ENCODE data around the gene SBNO2.

The SBNO2 gene

DNA sequence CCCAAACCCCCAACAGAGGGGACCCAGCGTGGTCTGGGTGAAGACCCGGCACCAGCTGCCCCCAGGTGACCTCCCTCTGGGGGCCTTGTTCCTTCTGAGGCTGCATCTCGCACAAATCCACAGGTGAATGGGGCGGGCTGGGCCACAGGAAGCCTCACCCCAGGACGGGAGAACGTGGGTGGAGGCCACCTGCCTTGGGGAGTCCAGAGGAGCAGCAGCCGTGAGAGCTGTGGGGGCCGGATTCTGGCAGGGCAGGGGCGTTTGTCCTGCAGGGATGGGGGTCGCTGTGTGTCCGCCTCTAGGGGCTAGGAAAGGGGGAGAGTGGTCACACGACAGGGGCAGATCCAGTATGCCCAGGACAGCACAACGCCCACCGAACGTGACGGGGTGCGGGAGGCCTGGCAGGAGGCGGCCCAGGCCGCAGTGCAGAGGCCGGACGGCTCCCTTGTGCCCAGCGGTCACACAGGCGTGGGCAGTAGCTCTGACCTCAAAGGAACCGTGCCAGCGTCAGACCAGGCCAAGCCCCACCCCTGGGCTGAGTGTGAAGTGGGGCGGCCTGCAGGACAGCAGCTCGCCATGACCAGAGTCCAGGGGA is 85.6 kb downstream of the SBNO2 start:
- TF ChIP-seq, protein P1, sequence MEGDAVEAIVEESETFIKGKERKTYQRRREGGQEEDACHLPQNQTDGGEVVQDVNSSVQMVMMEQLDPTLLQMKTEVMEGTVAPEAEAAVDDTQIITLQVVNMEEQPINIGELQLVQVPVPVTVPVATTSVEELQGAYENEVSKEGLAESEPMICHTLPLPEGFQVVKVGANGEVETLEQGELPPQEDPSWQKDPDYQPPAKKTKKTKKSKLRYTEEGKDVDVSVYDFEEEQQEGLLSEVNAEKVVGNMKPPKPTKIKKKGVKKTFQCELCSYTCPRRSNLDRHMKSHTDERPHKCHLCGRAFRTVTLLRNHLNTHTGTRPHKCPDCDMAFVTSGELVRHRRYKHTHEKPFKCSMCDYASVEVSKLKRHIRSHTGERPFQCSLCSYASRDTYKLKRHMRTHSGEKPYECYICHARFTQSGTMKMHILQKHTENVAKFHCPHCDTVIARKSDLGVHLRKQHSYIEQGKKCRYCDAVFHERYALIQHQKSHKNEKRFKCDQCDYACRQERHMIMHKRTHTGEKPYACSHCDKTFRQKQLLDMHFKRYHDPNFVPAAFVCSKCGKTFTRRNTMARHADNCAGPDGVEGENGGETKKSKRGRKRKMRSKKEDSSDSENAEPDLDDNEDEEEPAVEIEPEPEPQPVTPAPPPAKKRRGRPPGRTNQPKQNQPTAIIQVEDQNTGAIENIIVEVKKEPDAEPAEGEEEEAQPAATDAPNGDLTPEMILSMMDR (conservative IDR thresholded peaks at IDR 0.05; ENCODE audit: low read depth, low read length) = no peak
- no peak overlapping the region for H3K4me3 ChIP-seq (ENCODE audit: low read length)
- no peak for DNase-seq (ENCODE audit: low read depth)

DNA sequence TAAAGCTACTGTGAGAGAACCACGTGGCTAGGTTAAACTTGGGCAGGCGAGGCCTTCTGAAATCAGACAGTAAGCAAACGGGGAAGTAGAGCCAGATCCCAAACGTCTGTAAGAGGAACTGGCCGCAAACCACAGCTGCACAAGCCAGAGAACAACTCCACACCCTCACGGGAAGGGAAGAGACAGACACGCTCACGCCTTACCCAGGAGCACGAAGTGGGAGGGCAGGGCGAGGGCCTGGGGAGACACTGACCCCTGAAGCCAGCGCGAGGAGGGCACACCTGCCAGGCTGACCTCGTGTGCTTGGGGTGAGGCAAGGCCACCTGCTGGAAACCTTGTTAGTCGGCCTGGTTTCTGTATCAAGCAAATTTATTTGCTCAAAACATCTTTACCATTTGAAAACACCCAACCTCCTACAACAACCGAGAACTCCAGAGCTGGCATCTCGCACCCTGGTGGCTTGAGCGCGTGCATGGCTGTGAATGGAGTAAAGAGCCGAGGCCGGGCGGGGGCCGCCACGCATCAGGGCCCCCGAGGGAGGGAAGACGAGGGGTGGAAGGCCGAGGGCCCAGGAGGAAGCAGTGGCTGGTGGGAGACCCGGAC is 86.2 kb downstream of the SBNO2 start:
- H3K4me3 ChIP-seq (ENCODE audit: low read length) = no peak overlapping the region
- no peak for DNase-seq (ENCODE audit: low read depth)
- TF ChIP-seq, protein P1 (conservative IDR thresholded peaks at IDR 0.05; ENCODE audit: low read depth, low read length) = no peak

- TF ChIP-seq, protein P1 (conservative IDR thresholded peaks at IDR 0.05; ENCODE audit: low read depth, low read length) = no peak
- no peak for DNase-seq (ENCODE audit: low read depth)
- H3K4me3 ChIP-seq (ENCODE audit: low read length) = no peak overlapping the region
These were observed 87.5 kb downstream of the SBNO2 start for GRCh38 chr19:1086613-1087012.

- TF ChIP-seq, protein P1 (conservative IDR thresholded peaks at IDR 0.05; ENCODE audit: low read depth, low read length) = no peak
- no peak for DNase-seq (ENCODE audit: low read depth)
- H3K4me3 ChIP-seq (ENCODE audit: low read length) = no peak overlapping the region
These were observed 88.2 kb downstream of the SBNO2 start for GRCh38 chr19:1085676-1086442.

DNA sequence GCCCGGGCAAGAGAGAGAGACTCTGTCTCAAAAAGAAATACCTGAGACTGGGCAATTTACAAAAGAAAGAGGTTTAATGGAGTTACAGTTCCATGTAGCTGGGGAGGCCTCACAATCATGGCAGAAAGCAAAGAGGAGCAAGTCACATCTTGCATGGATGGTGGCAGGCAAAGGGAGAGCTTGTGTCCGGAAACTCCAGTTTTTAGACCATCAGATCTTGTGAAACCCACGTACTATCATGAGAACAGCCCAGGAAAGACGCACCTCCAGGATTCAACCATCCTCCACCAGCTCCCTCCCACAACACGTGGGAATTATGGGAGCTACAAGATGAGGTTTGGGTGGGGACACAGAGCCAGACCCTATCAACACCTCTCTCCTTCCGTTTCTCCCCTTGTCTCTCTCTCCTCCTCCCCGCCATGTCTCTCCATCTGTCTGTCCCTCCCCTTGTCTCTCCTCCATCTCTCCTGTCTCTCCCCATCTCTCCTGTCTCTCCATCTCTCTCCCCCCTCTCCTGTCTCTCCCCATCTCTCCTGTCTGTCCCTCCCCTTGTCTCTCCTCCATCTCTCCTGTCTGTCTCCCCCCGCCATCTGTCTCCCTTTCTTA is 88.9 kb downstream of the SBNO2 start:
- no peak for DNase-seq (ENCODE audit: low read depth)
- no peak overlapping the region for H3K4me3 ChIP-seq (ENCODE audit: low read length)

GRCh38 chr19:1084024-1084868 is 89.8 kb downstream of the SBNO2 start:
- DNase-seq (ENCODE audit: low read depth) = no peak

More for the DNA sequence above, 88.9 kb downstream of the SBNO2 start:
- TF ChIP-seq, protein P1 (conservative IDR thresholded peaks at IDR 0.05; ENCODE audit: low read depth, low read length) = no peak

More at GRCh38 chr19:1084024-1084868, 89.8 kb downstream of the SBNO2 start:
- no peak overlapping the region for H3K4me3 ChIP-seq (ENCODE audit: low read length)
- TF ChIP-seq, protein P1 (conservative IDR thresholded peaks at IDR 0.05; ENCODE audit: low read depth, low read length) = no peak

Measured in retinal pigment epithelial cell (primary cell).